Measurements from ENCODE around the gene TMEM63A.

The TMEM63A gene

DNA sequence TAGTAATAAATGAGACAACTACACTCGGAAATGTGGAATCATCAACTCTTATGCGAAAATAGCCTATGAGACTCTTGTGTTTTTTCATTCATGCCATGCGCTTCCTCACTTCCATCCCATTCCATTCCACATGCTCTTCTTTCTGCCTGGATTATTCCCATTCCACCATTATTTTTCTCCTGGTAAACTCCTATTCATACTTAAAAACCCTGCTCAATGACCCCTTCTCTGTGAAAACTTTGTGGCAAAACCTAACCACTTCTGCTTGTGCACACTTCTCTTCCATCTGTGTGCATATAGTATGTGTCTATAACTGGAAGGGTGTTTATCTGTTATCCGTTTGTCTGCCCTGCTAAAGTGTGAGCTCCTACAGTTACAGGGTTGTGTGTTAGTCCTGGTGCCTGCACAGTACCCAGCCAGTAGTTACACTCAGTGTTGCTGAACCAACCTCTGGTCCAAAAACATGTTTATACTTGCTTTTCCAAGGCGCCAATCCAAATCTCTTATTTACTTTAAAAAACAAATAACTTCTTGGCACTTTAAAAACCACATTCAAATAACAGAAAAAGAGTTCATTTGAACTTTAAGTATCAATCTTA lies 61.6 kb downstream of the TMEM63A start:
- H2BK12ac ChIP-seq (ENCODE audit: low read length) = no peak overlapping the region
- H3K27me3 ChIP-seq (ENCODE audit: insufficient read depth, low read length) = no peaks in the 10 kb centered on the region
- no peak overlapping the region for H3K9ac ChIP-seq (ENCODE audit: low read length)
- H3K18ac ChIP-seq (ENCODE audit: low read length) = no peak overlapping the region
- H4K8ac ChIP-seq (ENCODE audit: low read depth, low read length) = no peak overlapping the region
- no peak overlapping the region for H4K91ac ChIP-seq (ENCODE audit: low read depth, low read length)
- no peak for DNase-seq
- H2BK5ac ChIP-seq (ENCODE audit: low read depth, low read length, poor library complexity) = no peak overlapping the region
- H3K4me3 ChIP-seq (ENCODE audit: low read depth, low read length) = no peak overlapping the region
- H3K36me3 ChIP-seq (ENCODE audit: control insufficient read depth in 1 of 2, insufficient read depth in 2 of 2, low read length in 2 of 2) = peaks cover 0 to 3% of the 10 kb centered on the region in 2 experiments
- H3K4me2 ChIP-seq (ENCODE audit: low read length) = no peak overlapping the region
- no peak overlapping the region for H3K27ac ChIP-seq (ENCODE audit: low read depth, low read length)
- H2AK5ac ChIP-seq (ENCODE audit: low read length) = no peak overlapping the region
- H2BK120ac ChIP-seq (ENCODE audit: insufficient read depth, low read length, poor library complexity) = no peak overlapping the region
- no peak overlapping the region for H3K23ac ChIP-seq (ENCODE audit: low read length)
- no peak overlapping the region for H3K4ac ChIP-seq (ENCODE audit: low read depth, low read length)
- peaks cover 1% of the 10 kb centered on the region for H3K9me3 ChIP-seq (ENCODE audit: insufficient read depth, low read depth, low read length)
- no peak overlapping the region for H4K12ac ChIP-seq (ENCODE audit: low read depth, low read length)
- H3K79me2 ChIP-seq (ENCODE audit: control insufficient read depth, insufficient read depth, low read length, poor library complexity) = peaks cover 2% of the 10 kb centered on the region
- no peak overlapping the region for H3K14ac ChIP-seq (ENCODE audit: low read length)
- H2AFZ ChIP-seq (ENCODE audit: insufficient read depth, low read length, poor library complexity) = no peak overlapping the region
- peaks cover 3% of the 10 kb centered on the region for H3K79me1 ChIP-seq (ENCODE audit: low read length)
- 100% methylated on average over 1 of the region's 5 CpGs for WGBS (ENCODE audit: extremely low coverage, insufficient coverage, insufficient read length)
- H3K4me1 ChIP-seq (ENCODE audit: control insufficient read depth in 1 of 2, insufficient read depth in 2 of 2, low read length in 2 of 2) = peaks cover 9 to 11% of the 10 kb centered on the region in 2 experiments

DNA sequence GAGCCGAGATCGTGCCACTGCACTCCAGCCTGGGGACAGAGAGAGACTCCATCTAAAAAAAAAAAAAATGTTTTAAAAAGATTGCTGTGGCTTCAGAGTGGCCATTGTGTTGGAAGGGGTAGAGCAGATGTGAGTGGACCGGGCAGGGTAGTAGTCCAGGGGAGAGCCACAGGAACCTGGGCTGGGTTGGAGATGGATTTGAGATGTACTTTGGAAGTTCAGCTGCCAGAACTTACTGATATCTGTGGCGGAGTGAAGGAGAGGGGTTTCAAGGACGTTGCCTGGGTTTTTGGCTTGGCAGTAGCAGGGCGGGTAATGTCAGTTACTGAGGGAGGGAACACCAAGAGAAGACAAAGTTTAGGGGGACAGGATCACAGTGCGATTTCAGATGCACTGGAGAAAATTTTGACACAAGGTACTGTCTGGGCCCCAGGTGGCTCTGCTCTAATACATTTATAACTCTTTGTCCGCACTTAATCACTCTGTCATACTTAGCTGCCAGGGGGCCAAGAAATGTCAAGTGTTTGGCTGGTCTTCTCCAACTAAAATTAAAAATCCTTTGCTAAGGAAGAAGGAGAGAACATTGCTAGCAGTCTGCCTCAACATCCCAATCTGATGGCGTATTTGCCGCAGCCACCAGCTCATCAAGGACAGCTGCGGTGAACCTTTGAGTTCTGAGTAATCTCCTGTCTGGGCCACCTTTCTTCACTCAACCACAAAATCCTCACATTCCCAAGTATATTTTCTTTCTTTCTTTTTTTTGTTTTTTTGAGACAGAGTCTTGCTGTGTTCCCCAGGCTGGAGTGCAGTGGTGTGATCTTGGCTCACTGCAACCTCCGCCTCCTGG lies 62.6 kb downstream of the TMEM63A start:
- H4K12ac ChIP-seq (ENCODE audit: low read depth, low read length) = no peak overlapping the region
- no peak overlapping the region for H4K91ac ChIP-seq (ENCODE audit: low read depth, low read length)
- H3K4me1 ChIP-seq (ENCODE audit: control insufficient read depth in 1 of 2, insufficient read depth in 2 of 2, low read length in 2 of 2) = peaks cover 9 to 11% of the 10 kb centered on the region in 2 experiments
- no peak overlapping the region for H3K4me3 ChIP-seq (ENCODE audit: low read depth, low read length)
- no peak overlapping the region for H3K4ac ChIP-seq (ENCODE audit: low read depth, low read length)
- no peak overlapping the region for H4K8ac ChIP-seq (ENCODE audit: low read depth, low read length)
- H2BK120ac ChIP-seq (ENCODE audit: insufficient read depth, low read length, poor library complexity) = no peak overlapping the region
- H3K79me1 ChIP-seq (ENCODE audit: low read length) = peaks cover 3% of the 10 kb centered on the region
- H3K79me2 ChIP-seq (ENCODE audit: control insufficient read depth, insufficient read depth, low read length, poor library complexity) = peaks cover 2% of the 10 kb centered on the region
- peaks cover 1% of the 10 kb centered on the region for H3K9me3 ChIP-seq (ENCODE audit: insufficient read depth, low read depth, low read length)
- no CpG with 5 or more reads among the region's 12 CpGs for WGBS (ENCODE audit: extremely low coverage, insufficient coverage, insufficient read length)
- no peak overlapping the region for H2AK5ac ChIP-seq (ENCODE audit: low read length)
- no peak overlapping the region for H3K23ac ChIP-seq (ENCODE audit: low read length)
- no peak for DNase-seq
- H3K14ac ChIP-seq (ENCODE audit: low read length) = no peak overlapping the region
- no peak overlapping the region for H2BK12ac ChIP-seq (ENCODE audit: low read length)
- H3K9ac ChIP-seq (ENCODE audit: low read length) = no peak overlapping the region
- H3K27me3 ChIP-seq (ENCODE audit: insufficient read depth, low read length) = no peaks in the 10 kb centered on the region
- H2BK5ac ChIP-seq (ENCODE audit: low read depth, low read length, poor library complexity) = no peak overlapping the region
- H3K36me3 ChIP-seq (ENCODE audit: control insufficient read depth in 1 of 2, insufficient read depth in 2 of 2, low read length in 2 of 2) = peaks cover 0 to 3% of the 10 kb centered on the region in 2 experiments
- no peak overlapping the region for H3K27ac ChIP-seq (ENCODE audit: low read depth, low read length)
- no peak overlapping the region for H3K18ac ChIP-seq (ENCODE audit: low read length)
- H3K4me2 ChIP-seq (ENCODE audit: low read length) = no peak overlapping the region
- H2AFZ ChIP-seq (ENCODE audit: insufficient read depth, low read length, poor library complexity) = no peak overlapping the region

DNA sequence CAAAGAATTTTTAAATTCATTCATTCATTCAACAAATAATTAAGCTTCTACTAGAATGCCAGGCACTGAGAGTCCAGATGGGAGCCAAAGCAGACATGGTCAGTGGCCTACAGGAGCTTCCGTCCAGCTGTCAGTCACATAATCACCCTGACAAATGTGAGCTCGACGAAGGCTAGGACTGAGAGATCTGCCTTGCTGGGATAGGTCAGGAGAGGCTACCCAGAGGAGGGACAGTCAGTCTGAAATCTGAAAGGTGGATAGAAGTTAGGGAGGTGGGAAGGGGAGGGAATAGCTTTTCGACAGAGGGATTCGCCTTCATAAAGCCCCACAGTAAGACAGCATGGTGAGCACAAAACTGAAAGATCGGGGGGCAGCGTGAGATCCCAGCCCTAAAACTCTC lies 64.0 kb downstream of the TMEM63A start:
- H2BK5ac ChIP-seq (ENCODE audit: low read depth, low read length, poor library complexity) = no peak overlapping the region
- no peak overlapping the region for H3K4ac ChIP-seq (ENCODE audit: low read depth, low read length)
- no peak overlapping the region for H3K4me3 ChIP-seq (ENCODE audit: low read depth, low read length)
- peaks cover 0 to 3% of the 10 kb centered on the region in 2 experiments for H3K36me3 ChIP-seq (ENCODE audit: control insufficient read depth in 1 of 2, insufficient read depth in 2 of 2, low read length in 2 of 2)
- no peak overlapping the region for H4K91ac ChIP-seq (ENCODE audit: low read depth, low read length)
- H3K18ac ChIP-seq (ENCODE audit: low read length) = no peak overlapping the region
- no peak overlapping the region for H4K8ac ChIP-seq (ENCODE audit: low read depth, low read length)
- no peaks in the 10 kb centered on the region for H3K27me3 ChIP-seq (ENCODE audit: insufficient read depth, low read length)
- H3K4me1 ChIP-seq (ENCODE audit: control insufficient read depth in 1 of 2, insufficient read depth in 2 of 2, low read length in 2 of 2) = peaks cover 11 to 14% of the 10 kb centered on the region in 2 experiments
- no peak overlapping the region for H3K23ac ChIP-seq (ENCODE audit: low read length)
- H2BK120ac ChIP-seq (ENCODE audit: insufficient read depth, low read length, poor library complexity) = no peak overlapping the region
- no peak overlapping the region for H2AFZ ChIP-seq (ENCODE audit: insufficient read depth, low read length, poor library complexity)
- peaks cover 3% of the 10 kb centered on the region for H3K79me1 ChIP-seq (ENCODE audit: low read length)
- H3K79me2 ChIP-seq (ENCODE audit: control insufficient read depth, insufficient read depth, low read length, poor library complexity) = peaks cover 2% of the 10 kb centered on the region
- DNase-seq = no peak
- no peak overlapping the region for H3K9ac ChIP-seq (ENCODE audit: low read length)
- no peak overlapping the region for H2AK5ac ChIP-seq (ENCODE audit: low read length)
- no CpG with 5 or more reads among the region's 7 CpGs for WGBS (ENCODE audit: extremely low coverage, insufficient coverage, insufficient read length)
- H3K27ac ChIP-seq (ENCODE audit: low read depth, low read length) = no peak overlapping the region
- H3K9me3 ChIP-seq (ENCODE audit: insufficient read depth, low read depth, low read length) = peaks cover 1% of the 10 kb centered on the region
- H3K14ac ChIP-seq (ENCODE audit: low read length) = no peak overlapping the region
- H4K12ac ChIP-seq (ENCODE audit: low read depth, low read length) = no peak overlapping the region
- no peak overlapping the region for H3K4me2 ChIP-seq (ENCODE audit: low read length)
- no peak overlapping the region for H2BK12ac ChIP-seq (ENCODE audit: low read length)

DNA sequence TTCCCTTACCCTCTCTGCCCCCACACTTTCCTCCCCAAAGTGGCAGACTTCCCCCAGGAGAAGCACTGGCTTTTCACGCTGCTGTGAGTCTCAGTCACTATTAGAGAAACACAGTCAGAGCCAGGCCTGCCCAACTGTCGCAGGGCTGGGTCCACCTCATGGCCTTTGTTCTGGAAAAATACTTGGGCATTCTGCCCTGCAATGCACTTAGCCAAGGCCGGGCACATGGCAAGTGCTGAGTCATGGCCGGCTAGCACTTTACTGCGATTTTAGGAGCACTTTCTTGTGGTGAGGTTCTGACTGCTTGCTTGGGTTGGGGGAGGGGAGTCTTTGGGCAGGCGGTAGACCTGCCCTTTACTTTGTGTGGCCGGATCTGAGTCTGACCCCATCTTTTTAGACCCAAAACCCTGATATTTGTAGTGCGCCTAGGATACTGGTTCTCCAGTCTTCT lies 64.5 kb downstream of the TMEM63A start:
- Histone ChIP-seq H3K79me1 (ENCODE audit: low read length) (peaks cover 3% of the 10 kb centered on the region), H3K4me2 (ENCODE audit: low read length) (no peak overlapping the region), H4K8ac (ENCODE audit: low read depth, low read length) (no peak overlapping the region), H3K9me3 (ENCODE audit: insufficient read depth, low read depth, low read length) (no peaks in the 10 kb centered on the region), H3K27ac (ENCODE audit: low read depth, low read length) (no peak overlapping the region), H4K91ac (ENCODE audit: low read depth, low read length) (no peak overlapping the region), H2BK5ac (ENCODE audit: low read depth, low read length, poor library complexity) (no peak overlapping the region), H3K79me2 (ENCODE audit: control insufficient read depth, insufficient read depth, low read length, poor library complexity) (peaks cover 2% of the 10 kb centered on the region), H2AK5ac (ENCODE audit: low read length) (no peak overlapping the region), H3K4me1 (ENCODE audit: control insufficient read depth in 1 of 2, insufficient read depth in 2 of 2, low read length in 2 of 2) (peaks cover 11 to 18% of the 10 kb centered on the region in 2 experiments), H3K23ac (ENCODE audit: low read length) (no peak overlapping the region), H3K9ac (ENCODE audit: low read length) (no peak overlapping the region), H3K27me3 (ENCODE audit: insufficient read depth, low read length) (no peaks in the 10 kb centered on the region), H3K36me3 (ENCODE audit: control insufficient read depth in 1 of 2, insufficient read depth in 2 of 2, low read length in 2 of 2) (peaks cover 0 to 2% of the 10 kb centered on the region in 2 experiments), H3K4ac (ENCODE audit: low read depth, low read length) (no peak overlapping the region), H3K4me3 (ENCODE audit: low read depth, low read length) (no peak overlapping the region), H2BK120ac (ENCODE audit: insufficient read depth, low read length, poor library complexity) (no peak overlapping the region), H2AFZ (ENCODE audit: insufficient read depth, low read length, poor library complexity) (peak overlapping the region; percentile 5), H2BK12ac (ENCODE audit: low read length) (no peak overlapping the region), H4K12ac (ENCODE audit: low read depth, low read length) (no peak overlapping the region), H3K14ac (ENCODE audit: low read length) (no peak overlapping the region), H3K18ac (ENCODE audit: low read length) (no peak overlapping the region)
- DNase-seq = no peak
- no CpG with 5 or more reads among the region's 8 CpGs for WGBS (ENCODE audit: extremely low coverage, insufficient coverage, insufficient read length)
